VCaP (cell line): ENCODE results near the gene F2RL1.

Source experiments
- H3K27ac ChIP-seq: fragments of 450-650 bp; 2 replicates; pipeline ENCODE4 v1.5.1; 2017
- TF ChIP-seq, protein P1 (sequence below): fragments of 450-650 bp; conservative IDR thresholded peaks from 2 replicates; pipeline ENCODE4 v1.5.1; 2017; ENCODE audit warnings: mild to moderate bottlenecking, moderate library complexity

Gene F2RL1

DNA sequence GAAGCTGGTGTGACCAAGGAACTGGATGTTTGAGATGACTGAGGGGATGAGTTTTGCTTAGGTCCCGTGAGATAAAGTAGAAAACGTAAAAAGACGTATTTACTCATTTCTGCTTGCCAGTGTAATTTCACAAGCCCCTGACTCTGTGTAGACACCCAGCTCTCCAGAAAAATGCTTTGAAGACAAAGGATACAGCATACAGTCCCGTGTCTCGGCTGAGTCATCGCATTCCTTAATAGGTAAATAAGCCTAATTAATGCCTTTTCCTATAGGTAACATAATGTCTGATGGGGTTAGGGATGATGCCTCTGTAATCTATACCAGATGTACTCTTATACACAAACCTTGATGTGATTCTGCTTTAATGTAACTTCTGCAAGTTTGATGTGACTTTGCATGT lies 51.2 kb downstream of the F2RL1 start:
- TF ChIP-seq, protein P1, sequence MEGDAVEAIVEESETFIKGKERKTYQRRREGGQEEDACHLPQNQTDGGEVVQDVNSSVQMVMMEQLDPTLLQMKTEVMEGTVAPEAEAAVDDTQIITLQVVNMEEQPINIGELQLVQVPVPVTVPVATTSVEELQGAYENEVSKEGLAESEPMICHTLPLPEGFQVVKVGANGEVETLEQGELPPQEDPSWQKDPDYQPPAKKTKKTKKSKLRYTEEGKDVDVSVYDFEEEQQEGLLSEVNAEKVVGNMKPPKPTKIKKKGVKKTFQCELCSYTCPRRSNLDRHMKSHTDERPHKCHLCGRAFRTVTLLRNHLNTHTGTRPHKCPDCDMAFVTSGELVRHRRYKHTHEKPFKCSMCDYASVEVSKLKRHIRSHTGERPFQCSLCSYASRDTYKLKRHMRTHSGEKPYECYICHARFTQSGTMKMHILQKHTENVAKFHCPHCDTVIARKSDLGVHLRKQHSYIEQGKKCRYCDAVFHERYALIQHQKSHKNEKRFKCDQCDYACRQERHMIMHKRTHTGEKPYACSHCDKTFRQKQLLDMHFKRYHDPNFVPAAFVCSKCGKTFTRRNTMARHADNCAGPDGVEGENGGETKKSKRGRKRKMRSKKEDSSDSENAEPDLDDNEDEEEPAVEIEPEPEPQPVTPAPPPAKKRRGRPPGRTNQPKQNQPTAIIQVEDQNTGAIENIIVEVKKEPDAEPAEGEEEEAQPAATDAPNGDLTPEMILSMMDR, result no peak
- H3K27ac ChIP-seq, result no peak overlapping the region

GRCh38 chr5:76874088-76874581 lies 55.3 kb downstream of the F2RL1 start:
- H3K27ac ChIP-seq, result no peak overlapping the region
- TF ChIP-seq, protein P1, result no peak
